ENCODE data around the gene HSD3B2. TPM values are rescaled to one million over a fixed set of nuclear protein-coding genes. Genes with fewer than 3 reads are reported as not detected.

HSD3B2 gene
- total RNA-seq, 2 donors from 2014 or later = 2.2 to 27.2 TPM

DNA sequence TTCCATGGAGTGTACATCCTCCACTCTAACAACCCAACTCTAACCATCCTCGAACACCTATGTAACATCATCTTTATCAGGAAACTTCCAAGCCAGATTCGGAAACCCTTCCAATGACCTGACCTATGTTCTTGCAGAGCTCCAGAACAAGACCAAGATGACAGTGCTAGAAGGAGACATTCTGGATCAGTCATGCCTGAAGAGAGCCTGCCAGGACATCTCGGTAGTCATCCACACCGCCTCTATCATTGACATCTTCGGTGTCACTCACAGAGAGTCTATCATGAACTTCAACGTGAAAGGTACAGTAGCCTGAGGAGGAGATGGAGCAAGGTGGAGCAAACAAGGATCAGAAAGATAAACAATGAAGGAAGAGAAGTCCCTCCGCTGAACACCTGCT lies 56.0 kb downstream of the HSD3B2 start:
- TF ChIP-seq, protein P1, sequence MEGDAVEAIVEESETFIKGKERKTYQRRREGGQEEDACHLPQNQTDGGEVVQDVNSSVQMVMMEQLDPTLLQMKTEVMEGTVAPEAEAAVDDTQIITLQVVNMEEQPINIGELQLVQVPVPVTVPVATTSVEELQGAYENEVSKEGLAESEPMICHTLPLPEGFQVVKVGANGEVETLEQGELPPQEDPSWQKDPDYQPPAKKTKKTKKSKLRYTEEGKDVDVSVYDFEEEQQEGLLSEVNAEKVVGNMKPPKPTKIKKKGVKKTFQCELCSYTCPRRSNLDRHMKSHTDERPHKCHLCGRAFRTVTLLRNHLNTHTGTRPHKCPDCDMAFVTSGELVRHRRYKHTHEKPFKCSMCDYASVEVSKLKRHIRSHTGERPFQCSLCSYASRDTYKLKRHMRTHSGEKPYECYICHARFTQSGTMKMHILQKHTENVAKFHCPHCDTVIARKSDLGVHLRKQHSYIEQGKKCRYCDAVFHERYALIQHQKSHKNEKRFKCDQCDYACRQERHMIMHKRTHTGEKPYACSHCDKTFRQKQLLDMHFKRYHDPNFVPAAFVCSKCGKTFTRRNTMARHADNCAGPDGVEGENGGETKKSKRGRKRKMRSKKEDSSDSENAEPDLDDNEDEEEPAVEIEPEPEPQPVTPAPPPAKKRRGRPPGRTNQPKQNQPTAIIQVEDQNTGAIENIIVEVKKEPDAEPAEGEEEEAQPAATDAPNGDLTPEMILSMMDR (IDR thresholded peaks at IDR 0.05) = no peak
- Histone ChIP-seq H3K9ac (ENCODE audit: low read depth in 2 of 2, low read length in 2 of 2) (no peak overlapping the region), H3K27ac (no peak overlapping the region), H3K4me3 (no peak overlapping the region), H3K4me1 (no peaks in the 10 kb centered on the region), H3K36me3 (no peaks in the 10 kb centered on the region), H3K9me3 (no peaks in the 10 kb centered on the region), H3K27me3 (no peaks in the 10 kb centered on the region)
- DNase-seq = no peak
- intact Hi-C loops (cut with DNase I) = loop anchor here (5.0 kb wide), 1 partner anchor 99 kb away; no protein-coding TSS in a partner anchor

DNA sequence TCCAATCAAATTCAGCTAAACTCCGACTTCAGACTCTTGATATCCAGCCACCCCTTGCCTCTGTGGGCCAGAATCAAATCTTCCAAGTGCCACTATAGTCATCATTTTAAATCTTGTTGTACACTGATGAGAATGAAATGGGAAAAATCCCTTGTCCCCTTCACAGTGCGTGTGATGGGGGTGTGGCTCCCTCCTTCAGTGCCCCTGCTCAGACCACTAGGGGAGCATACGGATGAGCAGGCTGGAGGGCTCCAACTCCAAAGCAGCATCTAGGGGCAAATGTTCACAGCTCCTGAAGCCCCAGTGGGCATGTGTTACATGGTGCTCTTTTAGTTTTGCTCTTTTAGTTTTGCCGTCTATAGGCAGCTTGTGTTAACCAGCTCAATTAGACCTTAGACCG lies 56.6 kb downstream of the HSD3B2 start:
- TF ChIP-seq, protein P1 (IDR thresholded peaks at IDR 0.05) = no peak
- H3K4me1 ChIP-seq = no peaks in the 10 kb centered on the region
- intact Hi-C loops (cut with DNase I) = loop anchor here (5.0 kb wide), 1 partner anchor 99 kb away; no protein-coding TSS in a partner anchor
- H3K9ac ChIP-seq (ENCODE audit: low read depth in 2 of 2, low read length in 2 of 2) = no peak overlapping the region
- no peaks in the 10 kb centered on the region for H3K27me3 ChIP-seq
- H3K27ac ChIP-seq = no peak overlapping the region
- H3K36me3 ChIP-seq = no peaks in the 10 kb centered on the region
- H3K4me3 ChIP-seq = no peak overlapping the region
- H3K9me3 ChIP-seq = no peaks in the 10 kb centered on the region
- no peak for DNase-seq

DNA sequence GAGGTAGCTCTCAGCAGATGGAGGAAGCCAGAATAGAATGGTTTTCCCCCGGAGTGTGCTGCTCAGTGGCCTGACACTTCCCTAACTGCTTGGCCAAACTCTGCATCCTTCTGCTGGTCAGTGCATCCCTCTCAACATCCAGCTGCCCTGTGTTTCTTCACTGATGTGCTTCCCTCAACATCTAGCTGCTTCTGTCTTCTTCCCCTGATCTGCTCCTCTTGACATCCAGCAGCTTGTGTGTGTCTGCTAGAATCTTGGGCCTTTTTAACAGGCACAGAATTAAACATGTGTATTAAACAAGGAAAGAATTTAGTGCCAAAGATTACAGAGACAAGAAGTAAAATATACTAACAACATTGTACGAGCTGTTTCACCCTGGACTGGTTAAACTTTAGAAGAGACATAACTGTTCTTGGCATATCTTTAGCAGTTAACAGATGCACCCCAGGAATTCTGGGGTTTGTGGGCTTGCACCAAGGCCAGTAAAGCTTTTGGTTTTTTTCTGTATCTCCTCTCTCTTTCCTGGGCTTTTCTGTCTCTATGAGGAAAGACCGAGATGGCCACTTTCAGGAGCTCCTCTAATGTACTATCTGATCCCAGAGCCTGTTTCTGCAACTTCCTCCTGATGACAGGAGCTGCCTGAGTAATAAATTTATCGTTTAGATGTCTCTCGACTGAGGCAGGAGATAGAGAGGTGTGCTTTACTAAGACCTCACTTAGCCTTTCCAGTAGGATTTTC lies 57.3 kb downstream of the HSD3B2 start:
- no peak overlapping the region for H3K27ac ChIP-seq
- H3K4me3 ChIP-seq = no peak overlapping the region
- H3K36me3 ChIP-seq = no peaks in the 10 kb centered on the region
- H3K27me3 ChIP-seq = no peaks in the 10 kb centered on the region
- no peak for DNase-seq
- intact Hi-C loops (cut with DNase I) = loop anchor here (5.0 kb wide), 1 partner anchor 100 kb away; no protein-coding TSS in a partner anchor
- H3K9me3 ChIP-seq = no peaks in the 10 kb centered on the region
- TF ChIP-seq, protein P1 (IDR thresholded peaks at IDR 0.05) = no peak
- H3K4me1 ChIP-seq = no peaks in the 10 kb centered on the region
- no peak overlapping the region for H3K9ac ChIP-seq (ENCODE audit: low read depth in 2 of 2, low read length in 2 of 2)

Other genes starting within 250 kb of the HSD3B2 start
- gene HAO2, start 46.4 kb upstream of the HSD3B2 start, total RNA-seq = not detected
- under 1 TPM in 1 of 2 donors, not detected in 1; 0.72 TPM for gene HSD3B1, start 92.1 kb downstream of the HSD3B2 start, total RNA-seq
- gene ZNF697, start 233.1 kb downstream of the HSD3B2 start, total RNA-seq = 1 to 10 TPM; 2.1 to 3.2 TPM